HCT116 (cell line): ENCODE data around the gene HCAR3. TPM values are rescaled to one million over a fixed set of nuclear protein-coding genes. Genes with fewer than 3 reads are reported as not detected.

Experiments
- ATAC-seq: fragments of 200-7000 bp; cut with Tn5 transposase; 2 replicates; pipeline ENCODE4 v1.9.1; 2020; ENCODE audit warnings: mild to moderate bottlenecking, moderate library complexity
- BruUV-seq: library from RNA; stranded (reverse); fragments of 400-500 nt; replicated peaks from 2 replicates; lab custom pipeline; 2021; lab: Mats Ljungman, UMichigan
- CTCF ChIA-PET: fragments of 300-600 bp; sonication (Branson Sonifier 250); formaldehyde crosslinking; loops from one replicate; lab custom pipeline; 2021; ENCODE audit warnings: antibody characterized with exemption; lab: Charles Lee
- POLR2A ChIA-PET: fragments of 300-600, 350-600 bp; sonication (Branson Sonifier 250); formaldehyde crosslinking; loops from one replicate; lab custom pipeline; 2021; ENCODE audit warnings: antibody characterized with exemption; lab: Charles Lee
- RAD21 ChIA-PET, 2 experiments: fragments of 300-600 bp; sonication (Branson Sonifier 250); formaldehyde crosslinking; loops; one replicate each; lab custom pipeline; 2023; ENCODE audit warnings: low total read pairs in 2 of 2; ENCODE audit not compliant: uncharacterized antibody in 2 of 2, unreplicated experiment in 2 of 2, low non-redundant PET in 1 of 2; lab: Charles Lee
- DNase-seq: peaks from one replicate; pipeline ENCODE4 v3.0.0-alpha.2; 2010; ENCODE audit warnings: low read depth, low spot score
- H2AFZ ChIP-seq: fragments of 200-600 bp; shearing (Covaris generic), sonication (generic); 2 replicates; pipeline ENCODE4 v1.6.1; 2017; ENCODE audit warnings: low read depth, mixed run types, mixed read lengths, antibody characterized with exemption, low read length; ENCODE audit not compliant: poor library complexity, severe bottlenecking
- H3K27ac ChIP-seq: 2 replicates; pipeline ENCODE4 v1.5.1; 2012; ENCODE audit warnings: low read depth, low read length
- H3K27me3 ChIP-seq: fragments of 200-600 bp; sonication (generic); 2 replicates; pipeline ENCODE4 v1.6.1; 2016; ENCODE audit warnings: mixed run types, low read length, mixed read lengths; ENCODE audit not compliant: insufficient read depth
- H3K36me3 ChIP-seq, 2 experiments: fragments of 200-500 bp in 1 of 2; fragments of 200-600 bp in 1 of 2; sonication (Bioruptor generic) in 1 of 2; sonication (generic) in 1 of 2; 2 replicates each; pipeline versions ENCODE4 v1.5.1 to v1.6.1; 2014 to 2016; ENCODE audit warnings: low read length in 2 of 2, inconsistent platforms in 1 of 2, mixed read lengths in 1 of 2, mixed run types in 1 of 2; ENCODE audit not compliant: insufficient read depth in 2 of 2, control insufficient read depth in 1 of 2
- H3K4me1 ChIP-seq, 2 experiments: fragments of 200-600 bp in 1 of 2; sonication (generic) in 1 of 2; 2 replicates each; pipeline versions ENCODE4 v1.5.1 to v1.6.1; 2012 to 2017; ENCODE audit warnings: low read length in 2 of 2, inconsistent platforms in 1 of 2, mild to moderate bottlenecking in 1 of 2, mixed read lengths in 1 of 2, mixed run types in 1 of 2, moderate library complexity in 1 of 2; ENCODE audit not compliant: insufficient read depth in 2 of 2, control insufficient read depth in 1 of 2
- H3K4me2 ChIP-seq: fragments of 200-600 bp; sonication (generic); 2 replicates; pipeline ENCODE4 v1.6.1; 2017; ENCODE audit warnings: mixed run types, low read length, mixed read lengths
- H3K4me3 ChIP-seq, 2 experiments: fragments of 200-600 bp in 1 of 2; sonication (generic) in 1 of 2; replicated peaks in 1 of 2; 2 replicates each; pipeline ENCODE4 v1.5.1; 2011 to 2016; ENCODE audit warnings: low read length in 2 of 2, control low read depth in 1 of 2, low read depth in 1 of 2, mild to moderate bottlenecking in 1 of 2, mixed read lengths in 1 of 2, mixed run types in 1 of 2
- H3K79me2 ChIP-seq: fragments of 200-600 bp; sonication (generic); 2 replicates; pipeline ENCODE4 v1.6.1; 2017; ENCODE audit warnings: mild to moderate bottlenecking, mixed run types, low read length, moderate library complexity, mixed read lengths; ENCODE audit not compliant: insufficient read depth
- H3K9ac ChIP-seq: fragments of 200-600 bp; sonication (generic); 2 replicates; pipeline ENCODE4 v1.6.1; 2016; ENCODE audit warnings: low read length, mixed read lengths
- H3K9me2 ChIP-seq: fragments of 200-600 bp; sonication (generic), shearing (Covaris generic); 2 replicates; pipeline ENCODE4 v1.6.1; 2017; ENCODE audit warnings: mixed run types, mild to moderate bottlenecking, moderate library complexity; ENCODE audit not compliant: insufficient read depth
- H3K9me3 ChIP-seq, 2 experiments: fragments of 200-500 bp in 1 of 2; fragments of 200-600 bp in 1 of 2; sonication (Bioruptor generic) in 1 of 2; sonication (generic) in 1 of 2; 2 replicates each; pipeline ENCODE4 v1.6.1; 2014 to 2017; ENCODE audit warnings: low read length in 2 of 2, mixed read lengths in 2 of 2, inconsistent platforms in 1 of 2, low read depth in 1 of 2, mild to moderate bottlenecking in 1 of 2, mixed run types in 1 of 2, moderate library complexity in 1 of 2; ENCODE audit not compliant: control insufficient read depth in 1 of 2, insufficient read depth in 1 of 2
- H4K20me1 ChIP-seq: fragments of 200-600 bp; sonication (generic), shearing (Covaris generic); 2 replicates; pipeline ENCODE4 v1.6.1; 2017; ENCODE audit warnings: mixed run types, mild to moderate bottlenecking, moderate library complexity; ENCODE audit not compliant: insufficient read depth
- ATF3 ChIP-seq: IDR thresholded peaks from 2 replicates; pipeline ENCODE4 v1.6.1; 2012
- CEBPB ChIP-seq: IDR thresholded peaks from 2 replicates; pipeline ENCODE4 v1.6.1; 2012; ENCODE audit warnings: low read depth
- CTCF ChIP-seq, 3 experiments: fragments of 200-600 bp in 1 of 3; sonication (generic) in 1 of 3; IDR thresholded peaks in 2 of 3; conservative IDR thresholded peaks in 1 of 3; 2 replicates each; pipeline ENCODE4 v1.5.1; 2012 to 2017; ENCODE audit warnings: low read depth in 2 of 3, low read length in 2 of 3, antibody characterized with exemption in 1 of 3, borderline replicate concordance in 1 of 3, control low read depth in 1 of 3, mild to moderate bottlenecking in 1 of 3, mixed read lengths in 1 of 3, mixed run types in 1 of 3, moderate library complexity in 1 of 3; ENCODE audit not compliant: insufficient read depth in 1 of 3
- EGR1 ChIP-seq: IDR thresholded peaks from 2 replicates; pipeline ENCODE4 v1.6.1; 2012; ENCODE audit warnings: low read depth
- ELF1 ChIP-seq: IDR thresholded peaks from 2 replicates; pipeline ENCODE4 v1.6.1; 2012; ENCODE audit warnings: low read depth, borderline replicate concordance
- FOSL1 ChIP-seq: IDR thresholded peaks from 2 replicates; pipeline ENCODE4 v1.6.1; 2012; ENCODE audit warnings: low read depth
- JUND ChIP-seq: IDR thresholded peaks from 2 replicates; pipeline ENCODE4 v1.6.1; 2012
- POLR2A ChIP-seq: IDR thresholded peaks from 2 replicates; pipeline ENCODE4 v1.7.0; 2011; ENCODE audit warnings: borderline replicate concordance; ENCODE audit not compliant: insufficient read depth, insufficient read length; ENCODE audit errors: extremely low read depth
- SP1 ChIP-seq: IDR thresholded peaks from 2 replicates; pipeline ENCODE4 v1.6.1; 2012; ENCODE audit warnings: low read depth
- TCF7L2 ChIP-seq: IDR thresholded peaks from 2 replicates; pipeline ENCODE4 v1.7.0; 2011; ENCODE audit warnings: borderline replicate concordance, inconsistent platforms; ENCODE audit not compliant: insufficient read depth, insufficient read length; ENCODE audit errors: extremely low read depth
- YY1 ChIP-seq: IDR thresholded peaks from 2 replicates; pipeline ENCODE4 v1.6.1; 2011; ENCODE audit warnings: low read length, low read depth, moderate library complexity, mild to moderate bottlenecking; ENCODE audit not compliant: insufficient replicate concordance; ENCODE audit errors: extremely low read depth
- ZBTB33 ChIP-seq: IDR thresholded peaks from 2 replicates; pipeline ENCODE4 v1.6.1; 2011; ENCODE audit warnings: mild to moderate bottlenecking, low read length, moderate library complexity; ENCODE audit not compliant: insufficient replicate concordance; ENCODE audit errors: extremely low read depth
- intact Hi-C: fragments of 100-400 bp; cut with micrococcal nuclease; formaldehyde crosslinking; loops from 2 replicates; pipeline ENCODE4 v1.10.0; 2022
- total RNA-seq: library from RNA; stranded (reverse); gene quantifications from one replicate; pipeline ENCODE4 v1.2.1, GENCODE V29; 2021; ENCODE audit not compliant: unreplicated experiment

Gene HCAR3
- total RNA-seq, 1 experiment from 2014 or later, result not detected

GRCh38 chr12:122724641-122725243 is 8.1 kb upstream of the HCAR3 start:
- RAD21 ChIA-PET, result no interaction called here
- no peaks in the 10 kb centered on the region for H4K20me1 ChIP-seq
- no TSS peak for BruUV-seq
- no peaks in the 10 kb centered on the region for H3K27me3 ChIP-seq
- no peaks in the 10 kb centered on the region for H3K79me2 ChIP-seq
- CTCF ChIA-PET, result no interaction called here
- TF ChIP-seq CEBPB, result no peak
- TF ChIP-seq TCF7L2, result no peak
- TF ChIP-seq ATF3, result no peak
- TF ChIP-seq JUND, result no peak
- no peak for TF ChIP-seq SP1
- no peak for TF ChIP-seq EGR1
- TF ChIP-seq YY1, result no peak
- no peak for TF ChIP-seq ELF1
- TF ChIP-seq POLR2A, result no peak
- no peak for TF ChIP-seq ZBTB33
- TF ChIP-seq FOSL1, result no peak
- TF ChIP-seq CTCF (IDR thresholded peaks at IDR 0.05 in 2 of 3, conservative IDR thresholded peaks at IDR 0.05 in 1 of 3; ENCODE audit: borderline replicate concordance in 1 of 3, insufficient read depth in 1 of 3, low read depth in 2 of 3, low read length in 2 of 3), result no peak
- H3K36me3 ChIP-seq, result no peaks in the 10 kb centered on the region
- no peak overlapping the region for H3K4me2 ChIP-seq
- H3K9me2 ChIP-seq, result no peaks in the 10 kb centered on the region
- peaks cover 24 to 35% of the 10 kb centered on the region in 2 experiments for H3K4me1 ChIP-seq
- H3K9ac ChIP-seq, result no peak overlapping the region
- intact Hi-C loops, result no loop called here
- DNase-seq (no peak), ATAC-seq (no peak)
- no peak overlapping the region for H3K4me3 ChIP-seq
- H2AFZ ChIP-seq, result peak overlapping the region; percentile 77
- no peaks in the 10 kb centered on the region for H3K9me3 ChIP-seq
- POLR2A ChIA-PET, result no interaction called here
- no peak overlapping the region for H3K27ac ChIP-seq
